ENCODE data around the gene SMIM41.

GRCh38 chr12:52043386-52044212 lies 35.9 kb upstream of the SMIM41 start:
- TF ChIP-seq CTCF (IDR thresholded peaks at IDR 0.05 in 8 of 11, conservative IDR thresholded peaks at IDR 0.05 in 3 of 11), result no peak
- no peak for TF ChIP-seq POLR2A (IDR thresholded peaks at IDR 0.05)
